GM18498 (cell line): Measurements from ENCODE around the gene SPTLC3.

Source experiments
- ATAC-seq: cut with Tn5 transposase; IDR thresholded peaks from one replicate; pipeline ENCODE4 v1.9.1; 2021; ENCODE audit warnings: mild to moderate bottlenecking, moderate library complexity; ENCODE audit not compliant: unreplicated experiment

Gene SPTLC3

DNA sequence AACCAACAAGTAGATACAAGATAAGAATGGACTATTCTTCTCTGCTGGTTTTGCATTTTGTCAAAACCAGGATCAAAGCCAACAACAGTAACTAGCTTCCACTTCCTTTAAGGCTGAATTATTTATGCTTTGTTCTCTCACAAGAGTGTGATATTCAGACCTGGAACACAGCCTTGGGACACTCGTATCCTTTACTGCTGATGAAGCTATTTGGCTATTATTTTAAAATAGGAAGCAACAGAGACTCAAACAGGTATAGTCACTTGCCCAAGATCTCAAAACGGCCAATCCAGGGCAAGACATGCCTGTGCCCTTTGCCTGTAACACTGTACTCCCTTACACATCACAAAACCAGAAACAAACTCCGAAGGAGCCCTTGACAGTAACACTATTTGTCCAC lies 19.9 kb downstream of the SPTLC3 start:
- no peak for ATAC-seq

DNA sequence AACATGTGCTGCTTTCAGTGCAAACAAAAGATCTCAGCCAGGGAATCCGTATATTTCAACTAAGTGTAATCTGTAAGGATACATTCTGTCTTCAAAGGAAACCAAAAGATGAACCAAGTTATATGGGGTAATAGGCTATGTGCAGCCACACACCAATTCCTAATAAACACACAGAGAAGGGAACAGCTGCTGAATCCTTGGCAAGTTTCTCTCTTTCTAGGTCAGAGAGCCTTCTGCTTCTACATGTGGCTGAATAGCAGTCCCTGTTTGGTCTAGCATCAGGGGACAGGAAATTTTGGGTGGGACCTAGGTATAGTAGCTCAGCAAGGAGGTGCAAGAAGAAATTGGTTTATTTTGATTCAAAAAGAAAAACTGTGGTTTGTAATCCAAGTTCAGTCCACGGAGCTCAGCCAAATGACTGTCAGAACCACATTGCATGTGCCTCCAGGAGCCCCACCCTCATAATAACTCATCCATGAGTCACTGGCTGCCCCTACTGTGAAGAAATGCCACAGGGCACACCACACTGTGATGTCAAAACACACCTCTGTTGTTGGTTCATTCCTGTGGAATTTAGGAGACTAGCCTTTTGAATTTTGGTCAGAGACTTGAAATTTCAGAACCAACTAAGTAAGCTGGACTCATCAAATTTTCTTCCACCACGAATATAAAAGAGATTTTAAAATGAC lies 21.1 kb downstream of the SPTLC3 start:
- no peak for ATAC-seq

DNA sequence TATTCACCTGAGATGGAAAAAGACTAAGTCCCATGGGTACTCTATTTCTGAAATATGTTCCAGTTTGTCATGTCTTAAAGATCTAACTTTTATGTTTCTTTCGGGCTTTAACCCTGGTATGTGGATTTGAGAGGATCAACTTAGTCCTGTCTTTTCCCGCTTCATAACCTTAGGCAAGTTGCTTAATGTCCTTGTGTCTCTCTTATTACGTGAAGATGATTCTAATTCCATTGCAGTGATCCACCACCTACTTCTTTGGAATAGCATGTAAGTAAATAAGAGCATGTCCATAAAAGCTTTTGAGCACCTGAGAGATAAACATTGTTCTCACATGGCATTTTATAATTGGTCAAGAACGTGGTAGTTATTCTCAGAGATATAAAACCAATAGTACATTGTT lies 23.0 kb downstream of the SPTLC3 start:
- ATAC-seq, result no peak

GRCh38 chr20:13034115-13034514 lies 25.3 kb downstream of the SPTLC3 start:
- ATAC-seq, result no peak

DNA sequence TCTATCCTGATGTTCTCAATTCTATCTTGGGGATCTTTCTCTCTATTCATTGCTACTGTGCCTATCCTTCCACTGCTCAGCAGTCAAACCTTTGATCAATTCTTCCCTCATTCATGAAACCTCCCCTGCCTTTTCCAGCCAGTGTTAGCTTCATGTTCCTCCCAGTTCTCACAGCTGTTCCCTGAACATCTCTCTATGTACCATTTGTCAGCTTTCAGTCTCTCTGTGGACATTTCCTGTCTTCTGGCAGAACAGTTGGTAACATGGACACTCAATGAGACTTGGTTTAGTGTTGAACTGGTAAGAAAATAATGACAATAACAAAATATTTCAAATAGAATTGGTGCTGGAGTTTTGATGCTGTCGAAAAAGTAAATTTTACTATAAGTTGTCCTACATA lies 26.2 kb downstream of the SPTLC3 start:
- no peak for ATAC-seq

- ATAC-seq, result no peak
Observed at GRCh38 chr20:13035399-13036152, 26.8 kb downstream of the SPTLC3 start.

DNA sequence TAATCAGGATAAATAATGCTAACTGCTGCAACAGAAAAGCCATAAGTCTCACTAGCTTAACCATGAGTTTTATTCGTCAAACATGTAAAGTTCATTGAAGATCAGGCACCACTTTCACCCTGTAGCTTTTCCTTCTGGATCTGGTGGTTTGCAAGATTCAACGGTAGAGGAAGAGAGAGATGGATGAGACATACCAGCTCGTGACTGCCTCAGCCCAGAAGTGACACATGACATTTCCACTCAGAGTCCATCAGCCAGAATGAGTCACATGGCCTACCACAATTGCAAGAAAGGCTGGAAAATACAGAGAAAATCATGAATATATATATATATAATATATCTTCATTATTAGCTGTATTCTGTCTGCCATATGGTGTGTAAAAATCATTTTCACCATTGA lies 29.0 kb downstream of the SPTLC3 start:
- ATAC-seq, result no peak

DNA sequence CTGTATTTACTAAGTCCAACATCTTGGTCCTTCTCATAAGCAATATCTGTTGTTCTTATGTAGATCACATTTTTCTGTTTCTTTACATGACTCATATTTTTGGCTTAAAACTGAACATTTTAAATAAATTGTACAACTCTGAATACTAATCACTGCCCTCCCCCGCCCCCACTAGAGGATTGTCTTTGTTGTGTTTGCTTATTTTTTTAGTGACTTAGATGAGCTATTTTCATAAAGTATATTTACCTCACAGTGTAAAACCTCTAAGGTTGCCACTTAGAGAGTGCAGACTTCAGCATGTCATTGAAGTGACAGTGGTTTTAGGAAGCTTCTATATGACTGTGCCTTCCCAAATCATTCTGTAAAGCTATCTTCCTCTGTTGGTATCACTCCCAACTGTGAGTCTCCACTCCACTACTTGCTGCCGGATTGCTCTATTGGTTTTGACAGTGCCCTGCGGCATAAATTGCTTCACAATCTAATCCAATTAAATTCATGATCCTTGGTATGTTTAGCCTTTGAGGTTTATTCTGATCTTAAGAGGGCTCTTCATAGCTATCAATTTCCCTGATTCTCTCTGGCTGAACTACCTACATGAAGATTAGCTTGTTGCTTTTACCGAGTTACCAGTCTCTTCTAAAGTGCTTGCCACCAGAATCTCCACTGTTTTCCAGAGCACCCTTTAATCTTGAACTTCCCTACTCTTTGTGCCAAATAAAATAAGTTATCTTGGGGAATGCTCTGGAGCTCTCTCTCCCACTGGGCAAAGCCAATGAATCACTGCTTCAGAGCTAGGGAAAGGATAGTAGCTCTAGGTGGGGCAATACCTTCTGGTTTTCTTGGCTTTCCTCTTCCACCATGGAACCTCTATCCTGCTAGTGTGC lies 33.0 kb downstream of the SPTLC3 start:
- no peak for ATAC-seq

DNA sequence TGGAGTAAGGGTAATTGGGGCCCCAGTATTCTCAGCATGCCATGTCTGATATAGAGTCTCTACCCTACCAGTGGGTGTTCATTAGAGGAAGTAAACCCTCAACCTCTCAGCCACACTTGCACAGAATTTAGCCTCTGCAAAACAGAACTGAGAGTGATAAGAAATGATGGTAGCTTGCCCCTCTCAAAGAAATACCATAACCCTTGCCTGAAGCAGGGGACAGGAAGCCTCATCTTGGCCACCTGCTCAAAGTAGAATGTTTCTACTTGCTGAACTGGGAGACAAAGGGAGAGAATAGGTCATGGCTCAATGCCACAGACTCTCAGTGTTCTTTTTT lies 33.7 kb downstream of the SPTLC3 start:
- ATAC-seq, result no peak

DNA sequence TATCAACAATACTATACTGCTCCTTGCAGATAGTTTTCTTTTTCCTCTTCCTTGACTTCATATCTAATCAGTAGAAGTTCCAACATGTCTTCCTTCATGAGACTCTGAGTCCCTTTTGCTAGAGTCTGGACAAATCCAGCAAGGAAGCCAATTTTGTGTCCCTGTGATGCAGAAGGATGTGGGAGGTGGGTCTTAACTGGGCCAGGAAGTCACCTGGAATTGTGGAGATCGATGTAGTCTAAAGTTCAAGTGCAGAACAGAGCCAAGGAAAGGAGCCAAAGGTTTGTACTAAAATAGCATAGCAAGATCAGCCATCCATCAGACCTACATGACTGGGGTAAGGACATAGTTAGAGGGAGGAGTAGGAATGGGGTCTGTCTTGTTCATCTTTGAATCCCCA lies 37.6 kb downstream of the SPTLC3 start:
- no peak for ATAC-seq

GRCh38 chr20:13054011-13054410 lies 45.2 kb downstream of the SPTLC3 start:
- ATAC-seq, result no peak

GRCh38 chr20:13058666-13059389 lies 50.1 kb downstream of the SPTLC3 start:
- ATAC-seq, result no peak

- ATAC-seq, result no peak
Observed at GRCh38 chr20:13059398-13060136, 50.8 kb downstream of the SPTLC3 start.

GRCh38 chr20:13060327-13060726 lies 51.6 kb downstream of the SPTLC3 start:
- ATAC-seq, result no peak

- no peak for ATAC-seq
Observed at GRCh38 chr20:13061381-13061780, 52.6 kb downstream of the SPTLC3 start.

GRCh38 chr20:13062789-13063188 lies 54.0 kb downstream of the SPTLC3 start:
- no peak for ATAC-seq

DNA sequence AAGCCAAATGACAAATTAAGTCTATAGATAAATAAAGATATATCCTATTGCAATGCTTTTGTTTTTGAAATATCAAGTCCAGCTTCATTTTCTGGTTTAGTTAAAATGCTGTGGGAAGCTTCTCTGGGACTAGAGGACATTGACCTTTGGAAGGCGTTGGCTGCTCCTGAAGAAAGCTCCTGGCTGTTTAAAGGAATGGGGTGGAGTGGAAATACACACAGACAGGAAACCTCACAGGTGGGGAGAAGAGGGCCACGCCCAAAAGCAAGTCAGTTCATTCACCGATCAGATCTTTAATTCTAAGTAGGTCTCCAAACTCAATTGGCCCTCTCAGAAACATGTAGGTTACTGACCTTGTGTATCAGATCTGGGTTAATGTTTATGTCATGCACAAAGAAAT lies 59.6 kb downstream of the SPTLC3 start:
- ATAC-seq, result no peak

DNA sequence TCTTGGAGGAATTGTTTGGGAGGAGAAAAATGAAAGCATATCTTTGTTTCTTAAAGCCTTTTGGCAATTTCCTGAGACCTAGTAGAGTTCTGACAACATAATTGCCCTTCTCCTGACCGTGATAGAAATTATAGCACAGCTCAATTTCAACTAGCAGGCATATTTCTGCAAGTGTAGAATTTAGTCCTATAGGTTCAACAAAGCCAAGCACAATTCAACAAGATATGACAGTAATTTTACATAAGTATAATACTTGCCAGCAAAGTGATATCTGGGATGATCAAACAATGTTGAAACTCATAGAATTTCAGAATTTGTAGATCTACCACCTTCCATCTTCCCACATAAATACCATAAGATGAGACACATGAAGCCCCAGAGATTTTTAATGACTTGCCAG lies 73.1 kb downstream of the SPTLC3 start:
- no peak for ATAC-seq

- no peak for ATAC-seq
Observed at GRCh38 chr20:13082378-13082777, 73.6 kb downstream of the SPTLC3 start.

- no peak for ATAC-seq
Observed at GRCh38 chr20:13085275-13085674, 76.5 kb downstream of the SPTLC3 start.
